NOMO-1 (cell line): ENCODE measurements around the gene LILRB5.
"Not testable (repeated sequence)": the region's sequence is repeated elsewhere in the genome, so short reads cannot be mapped to it uniquely, and the experiment has no call there.

Source experiments
- DNase-seq, 2 experiments: peaks; one replicate each; lab custom pipeline; 2025; ENCODE audit not compliant: unreplicated experiment in 2 of 2; lab: John Stamatoyannopoulos, UW

The LILRB5 gene

DNA sequence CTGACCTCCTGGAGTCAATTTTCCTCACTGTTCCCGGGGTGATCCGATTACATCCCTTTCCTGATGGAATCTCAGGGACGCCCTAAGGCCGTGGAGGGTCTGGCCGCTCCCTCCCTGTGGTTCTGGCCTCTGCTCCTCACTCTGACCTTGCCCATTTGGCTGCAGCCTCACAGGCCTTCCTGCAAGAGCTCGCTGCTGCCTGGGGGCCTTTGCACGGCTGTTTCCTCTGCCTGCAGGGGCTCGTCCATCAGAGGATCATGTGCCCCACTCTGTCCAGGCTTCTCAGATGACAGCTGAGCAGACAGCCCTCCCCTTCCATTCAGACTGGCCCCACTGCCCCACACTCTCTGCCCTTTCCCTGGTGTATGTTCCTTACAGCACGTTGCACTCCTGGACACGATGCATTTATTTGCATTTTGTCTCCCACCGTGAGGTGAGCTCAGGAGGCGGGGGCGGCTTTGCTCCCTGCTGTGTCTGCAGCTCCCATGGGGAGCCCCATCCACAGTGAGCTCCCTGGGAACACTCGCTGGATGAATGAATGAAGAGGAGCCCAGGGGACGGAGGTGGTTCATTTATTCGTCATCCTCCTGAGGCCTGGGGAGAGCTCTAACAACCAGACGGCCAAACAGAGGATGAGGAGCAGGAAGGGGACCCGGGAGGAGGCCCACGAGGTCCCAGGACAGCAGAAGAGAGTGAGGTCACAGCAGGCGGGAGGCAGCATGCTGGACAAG lies 39.4 kb downstream of the LILRB5 start:
- not testable (repeated sequence) for DNase-seq

DNA sequence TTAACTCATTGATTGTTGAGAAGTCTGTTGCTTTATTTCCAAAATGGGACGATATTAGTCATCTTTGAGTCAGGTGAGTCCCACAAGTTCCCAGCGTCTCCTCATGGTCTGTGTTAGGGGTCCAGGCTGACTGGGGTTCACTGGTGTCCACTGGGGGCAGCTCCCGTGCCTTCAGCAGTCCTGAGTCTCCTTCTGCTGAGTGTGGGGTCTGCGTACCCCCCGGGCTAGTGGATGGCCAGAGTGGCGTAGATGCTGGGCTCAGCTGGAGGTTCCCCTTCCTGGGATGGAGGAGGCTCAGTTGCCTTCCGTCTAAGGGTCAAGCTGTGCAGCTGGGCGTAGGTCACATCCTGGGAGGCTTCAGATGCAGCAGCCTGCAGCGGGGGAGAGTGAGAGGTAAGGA lies 40.2 kb downstream of the LILRB5 start:
- no peak for DNase-seq

DNA sequence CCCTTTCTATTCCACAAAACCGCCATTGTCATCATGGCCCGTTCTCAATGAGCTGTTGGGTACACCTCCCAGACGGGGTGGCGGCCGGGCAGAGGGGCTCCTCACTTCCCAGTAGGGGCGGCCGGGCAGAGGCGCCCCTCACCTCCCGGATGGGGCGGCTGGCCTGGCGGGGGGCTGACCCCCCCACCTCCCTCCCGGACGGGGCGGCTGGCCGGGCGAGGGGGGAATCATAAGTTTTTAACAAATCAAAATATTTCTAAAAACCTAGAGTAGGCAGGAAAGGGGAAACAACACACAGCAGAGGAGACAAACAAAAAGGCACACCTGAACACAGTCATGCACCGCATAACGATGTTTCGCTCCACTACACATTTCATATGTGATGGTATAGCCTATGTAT lies 42.3 kb downstream of the LILRB5 start:
- not testable (repeated sequence) for DNase-seq

DNA sequence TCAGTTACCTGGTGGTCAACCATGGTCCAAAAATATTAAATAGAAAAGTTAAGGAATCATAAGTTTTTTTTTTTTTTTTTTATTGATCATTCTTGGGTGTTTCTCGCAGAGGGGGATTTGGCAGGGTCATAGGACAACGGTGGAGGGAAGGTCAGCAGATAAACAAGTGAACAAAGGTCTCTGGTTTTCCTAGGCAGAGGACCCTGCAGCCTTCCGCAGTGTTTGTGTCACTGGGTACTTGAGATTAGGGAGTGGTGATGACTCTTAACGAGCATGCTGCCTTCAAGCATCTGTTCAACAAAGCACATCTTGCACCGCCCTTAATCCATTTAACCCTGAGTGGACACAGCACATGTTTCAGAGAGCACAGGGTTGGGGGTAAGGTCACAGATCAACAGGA lies 42.9 kb downstream of the LILRB5 start:
- not testable (repeated sequence) for DNase-seq

DNA sequence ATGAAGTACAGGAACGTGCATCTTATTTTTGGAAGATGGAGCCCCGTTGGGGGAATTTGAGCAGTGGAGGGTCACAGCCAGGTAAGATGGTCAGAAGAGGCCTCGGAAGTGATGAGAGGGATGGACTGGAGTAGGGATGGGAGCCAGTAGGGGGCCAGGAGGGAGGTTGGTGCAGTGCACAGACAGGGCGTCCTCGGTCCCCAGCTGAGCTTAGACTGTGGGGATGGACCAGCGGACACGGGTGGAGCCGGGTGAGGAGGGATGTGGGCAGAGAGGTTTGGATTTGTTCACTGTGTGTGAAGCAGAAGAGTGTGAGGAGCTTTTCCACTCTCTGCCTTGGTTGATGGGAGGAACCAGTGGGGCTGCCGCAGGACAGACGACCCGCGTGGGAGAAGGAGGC lies 45.8 kb downstream of the LILRB5 start:
- no peak for DNase-seq

DNA sequence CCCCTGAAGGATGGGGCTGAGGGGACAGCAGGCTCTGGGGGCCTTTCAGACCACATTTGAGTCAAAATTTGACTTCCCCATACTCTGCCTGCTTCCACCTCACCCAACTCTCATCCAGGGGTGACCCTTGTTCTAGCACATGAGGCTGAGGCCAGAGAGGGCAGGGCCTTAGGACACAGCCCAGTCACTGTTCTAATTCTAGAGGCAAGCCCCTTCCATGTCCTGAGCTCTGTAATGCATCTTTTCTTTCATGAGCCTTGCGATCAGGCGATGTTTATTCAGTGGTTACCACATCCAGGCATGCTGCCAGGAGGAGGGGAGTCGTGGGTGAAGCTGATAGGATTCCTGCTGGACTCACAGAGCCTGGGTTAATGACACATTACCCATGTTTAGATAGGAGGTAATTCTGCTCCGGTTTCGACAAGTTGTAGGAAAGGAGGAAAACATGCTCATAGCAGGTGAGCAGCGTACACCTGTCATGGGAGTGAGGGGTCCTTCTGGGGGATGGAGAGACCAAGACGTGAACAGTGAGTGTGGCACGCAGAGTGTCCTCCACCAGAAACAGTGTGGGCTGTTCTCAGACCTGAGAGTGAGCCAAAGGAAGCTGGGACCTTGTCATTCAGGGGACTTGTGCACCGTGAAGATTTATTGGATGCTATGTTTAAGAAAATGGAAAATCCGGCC lies 47.1 kb downstream of the LILRB5 start:
- peak; percentile 31 to 36 for DNase-seq

DNA sequence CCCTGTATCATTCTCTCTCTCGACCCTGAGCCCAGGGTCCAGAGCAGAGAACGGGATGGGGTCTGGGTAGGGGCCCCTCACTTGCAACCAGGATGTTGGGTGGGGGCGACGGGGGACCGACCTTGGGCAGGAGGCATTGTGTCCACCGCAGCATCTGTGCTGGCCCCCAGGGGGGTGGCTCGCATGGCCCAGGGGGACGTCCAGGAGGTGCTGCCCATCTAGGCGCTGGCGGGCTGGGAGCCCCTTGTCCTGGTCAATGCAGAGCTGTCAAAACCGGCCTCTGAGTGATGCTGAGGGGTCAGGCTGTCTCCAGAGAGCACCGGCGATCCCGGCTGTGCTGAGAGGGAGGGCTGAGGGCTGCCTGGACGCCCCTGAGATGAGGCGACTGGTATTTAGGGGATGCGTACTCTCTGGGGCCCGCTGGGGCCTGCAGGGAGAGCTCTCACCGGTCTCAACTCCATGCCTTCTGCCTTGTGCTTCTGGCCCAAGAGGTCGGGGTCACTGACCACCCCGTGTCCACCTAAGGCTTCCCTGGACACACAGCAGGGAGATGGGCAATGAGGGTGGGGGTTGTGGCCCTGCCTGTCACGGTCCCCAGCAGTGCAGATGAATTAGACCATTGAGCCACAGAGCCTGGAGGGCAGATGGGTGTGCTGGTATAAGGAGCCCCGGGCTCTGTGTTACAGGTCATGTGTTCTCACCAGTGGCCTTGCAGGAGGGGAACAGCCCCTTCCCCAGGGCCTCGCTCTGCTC lies 47.8 kb downstream of the LILRB5 start:
- no peak for DNase-seq

DNA sequence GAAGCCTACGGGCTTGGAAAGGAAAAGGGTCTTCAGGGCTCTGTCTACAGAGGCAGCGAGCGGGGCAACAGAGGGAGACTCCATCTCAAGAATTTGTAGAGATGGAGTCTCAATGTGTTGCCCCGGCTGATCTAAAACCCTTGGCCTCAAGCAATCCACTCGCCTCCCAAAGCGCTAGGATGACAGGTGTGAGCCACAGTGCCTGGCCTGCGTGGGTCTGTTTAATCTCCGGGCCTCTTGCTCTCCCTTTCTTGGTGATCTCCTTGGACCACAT lies 48.4 kb downstream of the LILRB5 start:
- DNase-seq, result no peak

DNA sequence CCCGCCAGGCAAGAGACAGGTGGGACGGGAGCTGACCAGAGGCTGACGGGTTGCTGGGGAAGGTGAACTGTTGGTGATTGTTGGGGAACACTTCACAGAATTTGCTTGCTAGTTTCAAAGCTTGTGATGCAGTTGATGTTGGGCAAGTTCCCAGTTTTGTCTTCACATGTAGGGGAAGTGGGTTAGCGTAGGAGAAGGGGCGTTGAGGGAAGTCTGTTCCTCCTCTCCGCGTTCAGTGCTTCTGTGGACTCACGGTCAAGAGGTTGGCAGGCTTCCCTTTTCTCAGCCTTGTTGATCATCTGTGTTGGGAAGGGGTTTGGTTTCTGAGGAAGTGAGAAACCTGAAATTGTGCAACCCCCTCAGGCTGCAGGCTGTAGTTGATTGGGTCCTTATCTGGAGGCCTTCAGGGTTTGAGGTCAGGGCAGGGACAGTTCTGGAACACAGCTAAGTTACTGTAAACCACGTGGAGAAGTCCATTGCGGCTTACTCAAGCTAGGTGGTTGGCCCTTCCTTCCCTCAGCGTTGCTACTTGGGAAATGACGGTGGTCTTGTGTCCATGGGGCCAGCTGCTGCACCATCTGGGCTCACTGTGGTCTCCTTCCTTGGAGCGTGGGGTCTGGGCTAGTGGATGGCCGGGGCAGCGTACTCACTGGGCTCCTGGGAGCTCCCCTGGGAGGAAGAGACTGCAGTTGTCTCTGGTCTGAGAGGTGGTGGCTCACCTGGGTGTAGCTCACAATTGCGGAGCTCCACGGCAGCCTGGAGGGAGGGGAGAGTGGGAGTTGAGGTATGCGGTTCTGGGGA lies 48.9 kb downstream of the LILRB5 start:
- DNase-seq, result peak; percentile 97 to 100

DNA sequence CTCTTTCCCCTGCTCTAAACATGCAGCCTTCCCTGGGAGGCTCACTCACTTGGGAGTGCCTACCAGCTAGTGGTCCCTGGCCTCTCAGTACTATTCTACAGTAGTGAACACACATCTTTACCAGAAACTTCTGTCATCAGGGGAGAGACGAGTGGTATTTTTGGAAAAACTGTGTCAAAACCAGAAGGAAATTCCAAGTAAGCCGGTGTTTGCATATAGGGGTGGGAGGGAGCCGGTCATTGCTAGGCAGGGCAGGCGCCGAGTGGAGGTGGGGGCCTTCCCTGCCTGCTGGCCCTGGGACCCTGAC lies 49.4 kb downstream of the LILRB5 start:
- DNase-seq, result peak in 1 of 2 experiments; percentile 50

DNA sequence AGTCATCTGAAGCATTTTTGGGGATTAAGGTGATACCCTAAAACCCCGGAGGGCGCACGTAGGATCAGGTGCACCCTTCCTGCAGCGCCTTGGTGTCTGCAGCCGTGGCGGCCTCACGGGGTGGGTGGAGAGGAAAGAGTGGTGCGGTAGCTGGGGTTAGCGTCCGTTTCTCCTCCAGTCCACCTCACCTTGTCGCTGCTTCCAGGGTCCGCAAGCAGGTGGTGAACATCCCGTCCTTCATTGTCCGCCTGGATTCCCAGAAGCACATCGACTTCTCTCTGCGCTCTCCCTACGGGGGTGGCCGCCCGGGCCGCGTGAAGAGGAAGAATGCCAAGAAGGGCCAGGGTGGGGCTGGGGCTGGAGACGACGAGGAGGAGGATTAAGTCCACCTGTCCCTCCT lies 49.9 kb downstream of the LILRB5 start:
- DNase-seq, result not testable (repeated sequence)

DNA sequence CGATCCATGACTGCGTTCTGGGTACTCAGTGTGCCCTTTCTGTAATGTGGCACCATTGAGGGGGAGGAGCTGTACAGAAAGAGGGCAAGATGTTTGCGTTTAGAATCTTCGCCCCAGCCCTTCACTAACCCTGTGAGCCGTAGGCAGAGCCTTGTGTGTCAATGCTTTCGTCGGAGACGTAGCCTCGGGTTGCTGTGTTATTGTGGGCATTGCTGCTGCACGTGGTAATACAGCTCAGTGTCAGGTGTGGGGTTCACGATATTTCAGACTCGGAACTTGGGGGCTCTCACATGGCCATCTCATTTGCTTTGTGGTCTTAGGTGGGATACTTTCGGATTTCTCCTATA lies 50.3 kb downstream of the LILRB5 start:
- DNase-seq, result no peak

DNA sequence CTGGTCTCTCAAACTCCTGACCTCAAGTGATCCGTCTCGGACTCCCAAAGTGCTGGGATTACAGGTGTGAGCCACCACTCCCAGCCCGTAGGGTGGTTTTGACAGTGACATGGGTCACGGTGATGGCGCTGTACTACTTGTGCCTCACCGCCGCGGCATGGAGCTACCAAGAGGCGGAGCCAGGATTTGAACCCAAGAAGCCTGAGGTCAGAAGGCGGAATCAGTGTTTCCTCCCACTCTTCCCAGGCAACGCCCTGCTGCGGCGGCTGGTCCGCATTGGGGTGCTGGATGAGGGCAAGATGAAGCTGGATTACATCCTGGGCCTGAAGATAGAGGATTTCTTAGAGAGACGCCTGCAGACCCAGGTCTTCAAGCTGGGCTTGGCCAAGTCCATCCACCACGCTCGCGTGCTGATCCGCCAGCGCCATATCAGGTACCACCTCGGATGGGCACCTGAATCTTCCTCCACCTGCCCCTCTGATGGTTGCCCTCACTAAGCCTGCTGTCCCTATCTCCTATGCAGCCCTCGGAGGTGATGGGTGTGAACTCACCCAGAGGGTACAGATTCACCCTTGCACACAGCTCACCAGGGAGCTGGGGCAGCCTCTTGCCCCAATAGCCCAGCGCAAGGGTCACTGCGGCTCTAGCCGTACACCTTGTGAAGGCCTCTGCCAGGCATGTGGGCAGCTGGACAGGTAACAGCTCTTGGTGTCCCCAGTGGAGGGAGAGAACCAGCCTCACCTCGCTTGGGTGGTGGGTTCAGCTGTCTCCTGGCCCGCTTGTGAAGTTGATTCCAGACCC lies 50.8 kb downstream of the LILRB5 start:
- no peak for DNase-seq

DNA sequence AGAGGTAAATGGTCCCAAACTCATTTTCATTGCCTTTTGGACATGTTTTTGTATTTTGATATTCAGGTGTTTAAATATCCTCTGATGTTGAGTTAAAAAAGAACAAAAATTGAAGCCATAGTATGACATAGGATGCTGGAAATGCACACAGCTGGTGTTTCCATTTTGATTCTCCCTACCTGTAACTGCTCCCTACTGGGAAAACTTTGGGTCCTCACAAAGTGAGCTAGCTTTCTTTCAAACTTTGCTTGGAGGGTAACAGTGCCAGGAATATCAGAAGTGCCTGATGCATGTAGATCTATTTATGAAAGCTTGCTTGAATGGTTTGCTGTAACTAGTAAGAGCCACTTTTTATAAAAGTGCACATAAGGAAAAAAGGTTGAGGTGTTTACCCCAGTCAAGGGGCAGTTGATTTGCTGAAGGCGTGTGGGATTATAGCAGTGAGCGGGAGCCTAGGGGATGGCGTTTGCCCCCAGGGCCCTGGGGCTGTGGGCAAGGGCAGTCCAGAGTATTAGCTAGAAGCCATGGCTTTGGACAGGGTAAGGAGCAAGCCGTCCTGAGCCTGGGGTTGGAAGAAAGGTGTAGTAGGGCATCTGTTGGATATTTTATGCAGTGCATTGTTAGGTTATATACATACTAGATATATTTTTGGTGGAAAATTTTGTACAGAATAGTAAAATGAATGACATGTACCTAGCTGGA lies 52.2 kb downstream of the LILRB5 start:
- DNase-seq, result no peak

DNA sequence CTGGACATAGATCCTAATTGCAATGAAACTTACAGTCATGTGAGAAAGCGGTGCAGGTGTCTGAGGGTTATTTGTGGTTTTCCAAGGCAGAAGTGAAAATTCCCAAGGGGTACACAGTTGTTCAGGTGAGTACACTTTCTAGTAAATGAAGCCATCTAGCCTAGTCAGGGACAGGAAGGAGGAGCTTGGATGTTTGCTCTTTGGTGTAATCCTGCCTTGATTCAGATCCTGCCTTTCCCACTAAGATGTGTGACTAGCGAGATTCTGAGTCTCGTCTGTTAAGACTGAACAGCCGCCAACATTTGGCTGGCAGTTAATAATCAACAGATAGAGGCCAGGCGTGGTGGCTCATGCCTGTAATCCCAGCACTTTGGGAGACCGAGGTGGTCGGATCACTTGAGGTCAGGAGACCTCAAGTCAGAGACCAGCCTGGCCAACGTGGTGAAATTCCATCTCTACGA lies 53.9 kb downstream of the LILRB5 start:
- DNase-seq, result no peak

DNA sequence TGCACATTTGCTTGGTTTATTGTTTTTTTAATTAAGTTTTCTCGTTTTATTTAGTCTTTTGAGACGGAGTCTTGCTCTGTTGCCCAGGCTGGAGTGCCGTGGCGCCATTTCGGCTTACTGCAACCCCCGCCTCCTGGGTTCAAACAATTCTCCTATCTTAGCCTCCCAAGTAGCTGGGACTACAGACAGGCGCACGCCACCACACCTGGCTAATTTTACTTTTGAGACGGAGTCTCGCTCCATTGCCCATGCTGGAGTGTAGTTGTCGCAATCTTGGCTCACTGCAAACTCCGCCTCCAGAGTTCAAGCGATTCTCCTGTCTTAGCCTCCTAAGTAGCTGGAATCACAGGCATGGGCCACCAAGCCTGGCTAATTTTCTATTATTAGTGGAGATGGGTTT lies 55.1 kb downstream of the LILRB5 start:
- DNase-seq, result peak in 1 of 2 experiments; percentile 17

DNA sequence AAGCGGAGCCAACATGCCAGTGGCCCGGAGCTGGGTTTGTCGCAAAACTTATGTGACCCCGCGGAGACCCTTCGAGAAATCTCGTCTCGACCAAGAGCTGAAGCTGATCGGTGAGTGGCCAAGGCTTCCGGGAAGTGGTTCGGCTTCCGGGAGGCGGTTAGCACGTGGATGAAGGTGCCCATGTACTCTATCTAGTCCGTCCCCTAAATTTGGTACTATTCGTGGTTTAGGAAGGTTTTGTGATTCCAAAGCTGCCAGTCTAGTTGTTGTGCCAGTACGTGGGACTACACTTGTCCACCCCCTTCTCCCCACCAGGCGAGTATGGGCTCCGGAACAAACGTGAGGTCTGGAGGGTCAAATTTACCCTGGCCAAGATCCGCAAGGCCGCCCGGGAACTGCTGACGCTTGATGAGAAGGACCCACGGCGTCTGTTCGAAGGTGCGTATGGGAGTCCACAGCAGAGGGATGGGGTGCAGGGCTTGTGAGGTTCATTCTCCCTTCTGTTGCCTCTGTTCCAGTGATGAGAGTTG lies 55.8 kb downstream of the LILRB5 start:
- DNase-seq, result no peak
